AG04450 (cell line): ENCODE measurements around the gene TREX2. TPM values are rescaled to one million over a fixed set of nuclear protein-coding genes. Genes with fewer than 3 reads are reported as not detected.

ENCODE experiments used
- CTCF ChIA-PET: fragments of 300-600, 350-600 bp; formaldehyde crosslinking; extraction: SDS; loops from one replicate; lab custom pipeline; 2022; ENCODE audit warnings: antibody characterized with exemption, inconsistent platforms; lab: Charles Lee
- POLR2A ChIA-PET: fragments of 350-600 bp; formaldehyde crosslinking; extraction: SDS; loops from one replicate; lab custom pipeline; 2021; ENCODE audit warnings: antibody characterized with exemption, inconsistent platforms; lab: Yijun Ruan, JAX
- DNase-seq: peaks from one replicate; pipeline ENCODE4 v3.0.0-alpha.2; 2011; ENCODE audit warnings: low read depth, low spot score
- H3K27ac ChIP-seq: one replicate; pipeline ENCODE4 v1.5.1; 2012; ENCODE audit warnings: low read depth, low read length, control low read depth
- H3K27me3 ChIP-seq: one replicate; pipeline ENCODE4 v1.6.0; 2012; ENCODE audit warnings: low read length; ENCODE audit not compliant: control insufficient read depth, insufficient read depth
- H3K4me3 ChIP-seq: 2 replicates; pipeline ENCODE4 v1.5.1; 2011; ENCODE audit warnings: mild to moderate bottlenecking, low read depth, low read length, control low read depth
- H3K9me3 ChIP-seq: 2 replicates; pipeline ENCODE4 v1.5.1; 2012; ENCODE audit warnings: low read length; ENCODE audit not compliant: control insufficient read depth, insufficient read depth
- CTCF ChIP-seq: IDR thresholded peaks from 2 replicates; pipeline ENCODE4 v1.5.1; 2011; ENCODE audit warnings: low read depth, low read length, control low read depth, inconsistent platforms
- polyA plus RNA-seq: library from polyadenylated mRNA; depleted of rRNA; stranded (reverse); fragments of >200 nt; gene quantifications from 2 replicates; pipeline ENCODE4 v1.2.3, GENCODE V29; 2011

TREX2 gene
- polyA plus RNA-seq, 1 experiment = not detected

GRCh38 chrX:153471663-153472280 lies 25.9 kb upstream of the TREX2 start:
- Histone ChIP-seq H3K9me3 (no peaks in the 10 kb centered on the region), H3K27me3 (no peaks in the 10 kb centered on the region), H3K4me3 (no peak overlapping the region), H3K27ac (no peak overlapping the region)
- DNase-seq = no peak
- no peak for TF ChIP-seq CTCF
- ChIA-PET POLR2A (interaction anchor here (0.7 to 2.3 kb wide), 2 partner anchors 23 to 40 kb away, joined by 4 to 8 read pairs; partner anchors contain the start of gene BGN), CTCF (interaction anchor here (0.7 to 5.5 kb wide), 11 partner anchors 9 to 530 kb away, joined by 3 to 62 read pairs (median 8); partner anchors contain the start of gene BGN)

- POLR2A ChIA-PET = interaction anchor here (0.7 to 2.3 kb wide), 3 partner anchors 24 to 42 kb away, joined by 3 to 8 read pairs (median 4); partner anchors contain the start of gene BGN
- no peak within 1 kb of the TSS for H3K27ac ChIP-seq
- DNase-seq = peak; percentile 70
Measured at GRCh38 chrX:153470411-153471363, 24.8 kb upstream of the TREX2 start, which contains the start of gene HAUS7. Gene HAUS7, minus strand, starts transcription at chrX:153470576. Its CDS starts 19 bp downstream, at chrX:153470557.

GRCh38 chrX:153469811-153470410 lies 24.1 kb upstream of the TREX2 start:
- H3K9me3 ChIP-seq = no peaks in the 10 kb centered on the region
- no peak for DNase-seq
- peak overlapping the region; percentile 67 for H3K4me3 ChIP-seq
- TF ChIP-seq CTCF = peak; percentile 21; the same call in 1 of the 2 replicates
- ChIA-PET POLR2A (interaction anchor here (2.3 kb wide), 1 partner anchor 24 kb away, joined by 8 read pairs; the partner anchor contains the start of gene BGN), CTCF (interaction anchor here (0.6 to 5.5 kb wide), 10 partner anchors 9 to 46 kb away, joined by 3 to 62 read pairs (median 8); partner anchors contain the start of gene BGN)
- no peaks in the 10 kb centered on the region for H3K27me3 ChIP-seq
- H3K27ac ChIP-seq = no peak overlapping the region

More at GRCh38 chrX:153470411-153471363, 24.8 kb upstream of the TREX2 start, which contains the start of gene HAUS7:
- CTCF ChIA-PET = interaction anchor here (0.6 to 5.5 kb wide), 12 partner anchors 8 to 299 kb away, joined by 3 to 62 read pairs (median 6); partner anchors contain the start of gene BGN
- peak; percentile 69 for TF ChIP-seq CTCF
- no peaks in the 10 kb centered on the region for H3K27me3 ChIP-seq
- H3K9me3 ChIP-seq = no peaks in the 10 kb centered on the region
- H3K4me3 ChIP-seq = peak within 1 kb of the TSS; percentile 67

- TF ChIP-seq CTCF = no peak
- no peaks in the 10 kb centered on the region for H3K27me3 ChIP-seq
- ChIA-PET CTCF (interaction anchor here (0.9 kb wide), 1 partner anchor 39 kb away, joined by 3 read pairs; no protein-coding TSS in a partner anchor), POLR2A (no interaction called here)
- no peak overlapping the region for H3K4me3 ChIP-seq
- no peaks in the 10 kb centered on the region for H3K9me3 ChIP-seq
- no peak for DNase-seq
- no peak overlapping the region for H3K27ac ChIP-seq
Measured at GRCh38 chrX:153468008-153468580, 22.2 kb upstream of the TREX2 start.
